Raji (cell line): ENCODE results near the gene PCDHGB6.

Source experiments
- POLR2A ChIP-seq: IDR thresholded peaks from 2 replicates; pipeline ENCODE4 v1.6.1; 2011; ENCODE audit warnings: low read depth, low read length, control low read depth; ENCODE audit not compliant: insufficient read depth

The PCDHGB6 gene

GRCh38 chr5:141434006-141434405 is 26.2 kb downstream of the PCDHGB6 start:
- no peak for TF ChIP-seq POLR2A

- TF ChIP-seq POLR2A: no peak
Measured at GRCh38 chr5:141437221-141437620, 29.4 kb downstream of the PCDHGB6 start.

- TF ChIP-seq POLR2A: no peak
Measured at GRCh38 chr5:141439411-141440141, 31.8 kb downstream of the PCDHGB6 start.

- TF ChIP-seq POLR2A: no peak
Measured at GRCh38 chr5:141440341-141440740, 32.5 kb downstream of the PCDHGB6 start.

- TF ChIP-seq POLR2A: no peak
Measured at GRCh38 chr5:141441571-141442170, 33.9 kb downstream of the PCDHGB6 start.
